ENCODE results near the gene NBEA.
"Not testable (repeated sequence)": the region's sequence is repeated elsewhere in the genome, so short reads cannot be mapped to it uniquely, and the experiment has no call there.

The NBEA gene

GRCh38 chr13:35598233-35598632 is 656.2 kb downstream of the NBEA start:
- DNase-seq: no peak

GRCh38 chr13:35598790-35599369 is 656.8 kb downstream of the NBEA start:
- DNase-seq: no peak

- DNase-seq: peak; percentile 12
Measured at GRCh38 chr13:35599384-35599783, 657.3 kb downstream of the NBEA start.

GRCh38 chr13:35600137-35600536 is 658.1 kb downstream of the NBEA start:
- no peak for DNase-seq

GRCh38 chr13:35603593-35604285 is 661.7 kb downstream of the NBEA start:
- no peak for DNase-seq

DNA sequence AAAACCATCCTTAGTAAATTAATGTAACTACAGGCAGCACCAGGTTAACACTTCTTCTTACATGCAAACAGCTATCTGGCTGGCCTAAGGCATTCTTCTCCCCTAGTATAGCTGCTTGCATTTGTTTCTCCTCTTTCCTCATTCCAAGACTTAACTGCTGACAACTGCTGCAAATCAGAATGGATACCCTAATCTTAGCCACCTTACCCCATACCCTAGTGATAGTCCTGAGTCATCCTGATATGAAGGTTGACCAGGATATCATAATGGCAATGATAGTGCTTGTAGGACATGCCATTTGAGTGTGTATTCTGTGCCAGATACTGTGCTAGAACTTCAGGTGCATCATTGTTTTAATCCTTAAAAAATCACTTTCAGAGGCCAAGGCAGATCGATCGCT is 672.6 kb downstream of the NBEA start:
- no peak for DNase-seq

GRCh38 chr13:35617420-35617819 is 675.4 kb downstream of the NBEA start:
- DNase-seq: no peak

DNA sequence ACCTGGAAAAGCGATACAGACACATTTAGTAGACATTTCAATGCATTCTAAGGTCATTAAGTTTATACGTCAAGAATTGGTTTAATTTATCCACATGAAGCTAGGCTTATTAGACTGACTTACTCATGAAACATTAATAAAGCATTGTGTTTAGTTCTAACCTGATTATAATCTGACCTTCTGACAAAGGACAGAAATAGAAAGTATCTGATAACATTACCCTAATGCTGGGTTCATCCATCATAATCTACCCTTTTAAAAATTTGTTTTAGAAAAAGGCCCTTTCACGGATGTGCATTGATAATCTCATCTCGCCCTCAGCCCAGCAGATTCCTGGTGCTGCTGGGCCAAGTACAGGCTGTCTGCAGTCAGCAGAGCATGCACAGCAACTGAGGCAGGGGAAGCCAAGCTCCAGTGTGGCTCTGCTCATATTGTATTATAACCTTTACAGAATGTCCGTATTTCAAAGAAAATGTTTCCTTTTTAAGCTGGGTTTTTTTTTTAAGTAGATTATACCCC is 676.6 kb downstream of the NBEA start:
- no peak for DNase-seq

- no peak for DNase-seq
Measured at GRCh38 chr13:35621989-35622388, 679.9 kb downstream of the NBEA start.

DNA sequence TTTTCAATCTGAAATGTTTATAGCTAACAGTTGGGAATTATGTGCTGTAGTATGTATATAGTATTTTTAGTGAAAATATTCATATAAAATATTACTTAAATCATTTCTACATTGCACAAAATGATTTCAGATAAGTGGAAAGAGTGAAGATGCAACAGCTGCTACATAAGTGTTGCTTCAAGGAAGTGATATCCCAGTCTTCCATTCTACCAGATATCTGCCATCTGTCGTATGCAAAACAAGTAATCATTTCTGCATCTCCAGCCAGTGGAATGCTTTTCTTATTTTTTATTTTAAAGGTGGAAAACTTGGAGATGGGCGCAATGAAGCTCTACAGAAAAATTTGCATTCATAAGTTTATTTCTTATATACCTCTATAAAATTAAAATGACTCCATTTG is 687.0 kb downstream of the NBEA start:
- DNase-seq: peak; percentile 72

DNA sequence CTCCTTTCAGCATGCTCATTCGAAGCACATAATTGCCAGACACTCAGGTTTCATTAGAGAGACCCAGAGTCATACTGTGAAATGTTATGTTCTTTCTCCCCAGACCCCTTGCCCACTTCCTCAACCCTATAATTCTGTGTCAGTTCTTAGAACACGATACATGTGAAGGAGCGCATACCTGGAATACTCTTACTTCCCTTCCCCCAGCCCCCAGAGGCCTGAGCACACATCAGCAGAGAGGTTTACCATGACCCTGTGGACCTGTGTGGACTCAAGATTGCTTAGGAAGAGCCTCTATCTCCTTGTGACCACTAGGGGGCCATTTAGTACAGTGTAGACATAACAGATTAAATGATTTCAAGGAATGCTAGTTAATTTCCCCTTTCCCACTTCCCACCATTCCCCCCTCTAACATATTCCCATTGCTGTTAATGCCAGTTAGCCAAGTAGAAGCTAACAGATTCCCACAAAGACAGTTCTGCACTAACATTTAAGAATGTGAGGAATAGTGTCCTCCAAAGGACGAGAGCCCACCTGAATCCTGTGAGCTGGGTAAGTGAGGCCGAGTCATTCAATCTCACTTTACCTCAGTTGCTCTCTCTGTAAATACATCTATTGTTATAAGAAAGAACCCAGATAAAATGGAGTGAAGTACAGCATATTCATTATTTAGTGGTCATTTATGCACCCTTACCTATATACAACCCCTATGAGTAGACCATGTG is 688.6 kb downstream of the NBEA start:
- DNase-seq: peak; percentile 55

DNA sequence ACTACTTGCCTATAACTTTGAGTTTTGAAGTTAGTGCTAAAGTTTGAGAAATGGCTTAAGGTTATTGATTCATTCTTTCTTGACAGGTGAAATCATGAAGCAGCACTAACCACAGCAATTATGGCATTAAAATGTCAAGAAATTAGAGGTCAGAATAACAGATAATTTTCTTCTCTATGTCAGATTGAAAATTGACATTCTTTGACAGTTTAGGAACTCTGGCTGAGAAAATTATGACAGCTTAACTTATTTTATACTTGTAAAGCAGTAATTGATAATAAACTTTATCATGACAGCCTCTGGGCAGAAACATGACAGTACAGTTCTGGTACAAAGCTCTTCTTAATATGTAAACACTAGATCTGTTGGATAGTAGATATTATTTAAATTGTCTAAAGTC is 689.6 kb downstream of the NBEA start:
- no peak for DNase-seq

GRCh38 chr13:35643625-35644024 is 701.6 kb downstream of the NBEA start:
- no peak for DNase-seq

DNA sequence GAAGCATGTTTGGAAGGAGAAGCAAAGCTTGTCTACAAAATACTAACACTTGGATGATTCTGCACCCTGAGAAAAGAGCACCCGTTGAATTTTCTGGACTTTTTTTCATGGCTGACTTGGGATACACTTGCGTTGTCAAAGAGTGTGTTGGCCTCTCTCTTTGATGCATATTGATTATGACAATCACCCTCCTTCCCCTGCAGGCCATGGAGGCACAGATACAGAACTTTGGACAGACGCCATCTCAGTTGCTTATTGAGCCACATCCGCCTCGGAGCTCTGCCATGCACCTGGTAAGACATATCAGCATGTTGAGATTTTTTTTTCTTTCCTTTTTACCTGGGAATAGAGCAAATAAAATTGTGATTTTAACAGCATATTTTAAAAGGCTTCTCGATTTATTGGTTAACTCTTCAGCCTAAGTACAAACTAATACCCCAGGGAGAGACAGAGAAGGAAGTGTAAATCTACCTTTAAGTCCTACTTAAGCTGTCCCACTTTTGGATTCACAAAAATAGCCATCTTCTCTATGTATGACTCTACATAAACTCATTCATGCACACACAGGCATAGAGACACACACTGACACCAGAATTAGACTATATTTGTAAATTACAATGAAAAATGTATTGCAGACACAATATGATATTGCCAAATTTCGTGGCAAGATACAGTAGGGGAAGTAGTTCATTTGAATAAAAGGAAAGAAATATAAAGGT is 704.1 kb downstream of the NBEA start:
- DNase-seq: no peak

GRCh38 chr13:35648201-35648600 is 706.1 kb downstream of the NBEA start:
- DNase-seq: no peak

- no peak for DNase-seq
Measured at GRCh38 chr13:35649162-35649561, 707.1 kb downstream of the NBEA start.

DNA sequence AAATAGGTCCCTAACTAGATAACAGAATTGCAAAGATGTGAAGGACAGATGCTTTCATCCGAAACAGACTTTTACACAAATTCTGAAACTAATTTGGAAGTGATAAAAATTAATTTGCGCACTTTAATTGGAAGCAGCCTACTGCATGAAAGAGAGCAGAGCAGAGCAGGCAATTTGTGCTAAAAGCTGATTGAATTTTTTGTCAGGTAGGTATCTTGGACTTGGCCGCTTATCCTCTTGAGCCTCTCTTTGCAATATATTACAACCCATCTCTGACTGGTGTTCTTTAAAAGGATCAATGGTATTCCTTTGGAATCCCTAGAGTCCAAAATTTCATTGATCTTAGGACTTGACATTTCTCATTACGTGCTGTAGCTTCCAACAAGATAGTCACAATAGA is 717.7 kb downstream of the NBEA start:
- no peak for DNase-seq

DNA sequence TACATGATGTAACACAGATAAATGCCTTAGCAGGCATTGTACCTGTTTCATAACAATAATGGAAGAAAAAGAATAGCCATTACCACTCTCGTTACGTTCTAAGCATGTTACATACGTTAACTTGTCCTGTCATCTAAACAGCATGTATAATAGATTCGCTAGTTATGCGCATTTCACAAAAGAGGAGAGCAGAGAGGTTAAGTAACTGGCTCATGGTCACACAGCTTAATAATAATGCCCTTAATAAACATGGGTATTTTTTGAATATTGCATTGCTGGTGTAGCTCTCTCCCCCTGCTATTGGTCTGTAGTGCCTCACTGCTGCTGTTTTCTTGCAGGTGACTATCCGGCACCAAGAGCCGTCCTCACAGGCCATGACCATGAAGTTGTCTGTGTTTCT is 722.7 kb downstream of the NBEA start:
- no peak for DNase-seq

- no peak for DNase-seq
Measured at GRCh38 chr13:35669321-35669720, 727.3 kb downstream of the NBEA start.

- DNase-seq: peak; percentile 88
Measured at GRCh38 chr13:35672611-35673010, 730.5 kb downstream of the NBEA start.

DNA sequence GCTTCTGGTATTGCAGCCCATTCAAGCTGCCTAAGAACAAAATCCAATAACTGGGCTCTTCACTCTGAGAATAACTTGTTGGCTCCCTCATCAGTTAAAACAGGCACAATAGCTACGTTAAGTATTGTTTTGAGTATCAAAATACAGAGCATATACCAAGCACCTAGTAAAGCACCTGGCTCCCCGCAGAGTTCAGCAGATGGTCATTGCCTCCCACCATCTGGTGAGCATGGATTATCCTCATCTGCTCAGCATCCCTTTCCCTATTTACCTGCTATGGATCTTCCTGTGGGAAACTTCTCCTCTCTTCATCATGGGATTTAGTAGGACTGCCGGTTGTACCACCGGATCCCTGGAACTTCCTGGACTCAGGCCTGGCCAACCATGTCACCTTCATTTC is 733.6 kb downstream of the NBEA start:
- DNase-seq: peak; percentile 96

DNA sequence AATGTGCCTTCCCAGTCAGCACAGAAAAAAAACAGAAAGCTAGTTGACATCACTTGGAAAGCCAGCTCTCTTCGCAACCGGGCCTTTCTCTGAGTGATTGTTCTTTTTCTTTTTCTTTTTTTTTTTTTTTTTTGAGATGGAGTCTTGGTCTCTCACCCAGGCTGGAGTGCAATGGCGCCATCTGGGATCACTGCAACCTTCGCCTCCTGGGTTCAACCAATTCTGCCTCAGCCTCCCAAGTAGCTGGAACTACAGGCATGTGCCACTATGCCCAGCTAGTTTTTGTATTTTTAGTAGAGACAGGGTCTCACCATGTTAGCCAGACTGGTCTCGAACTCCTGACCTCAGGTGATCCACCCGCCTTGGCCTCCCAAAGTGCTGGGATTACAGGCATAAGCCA is 735.8 kb downstream of the NBEA start:
- DNase-seq: not testable (repeated sequence)

GRCh38 chr13:35681685-35682084 is 739.6 kb downstream of the NBEA start:
- no peak for DNase-seq

Measured in NCI-H2171 treated with DMSO at 0.1 percent for 48 hours (cell line).